ENCODE results near the gene PSMD1. TPM values are rescaled to one million over a fixed set of nuclear protein-coding genes. Genes with fewer than 3 reads are reported as not detected.

The PSMD1 gene
- total and polyA plus RNA-seq, 2 donors (not counting 3 experiments of a cell fraction or from before 2014, with no cell fraction given): 163 to 209 TPM

- BruUV-seq (replicated peaks): TSS peak; percentile 6
- Histone ChIP-seq H3K9ac (replicated peaks; ENCODE audit: extremely low read depth, insufficient read depth, low read length) (no peak overlapping the region), H3K27me3 (ENCODE audit: control insufficient read depth in 2 of 2, insufficient read depth in 2 of 2, low read length in 2 of 2) (no peaks in the 10 kb centered on the region), H3K4me1 (ENCODE audit: control insufficient read depth, extremely low read depth, insufficient read depth, low read length) (peaks cover 43% of the 10 kb centered on the region), H3K36me3 (ENCODE audit: control insufficient read depth in 2 of 2, extremely low read depth in 1 of 2, insufficient read depth in 2 of 2, low read length in 2 of 2) (no peaks in the 10 kb centered on the region), H3K79me2 (ENCODE audit: control insufficient read depth, insufficient read depth, low read length) (no peaks in the 10 kb centered on the region), H3K27ac (ENCODE audit: insufficient read depth, low read depth, low read length) (no peak overlapping the region), H4K20me1 (replicated peaks; ENCODE audit: control insufficient read depth, extremely low read depth, insufficient read depth, low read length) (no peaks in the 10 kb centered on the region), H2AFZ (ENCODE audit: low read depth, low read length) (peak overlapping the region; percentile 1), H3K9me1 (replicated peaks; ENCODE audit: control insufficient read depth, extremely low read depth, insufficient read depth, low read length) (no peaks in the 10 kb centered on the region), H3K9me3 (replicated peaks; ENCODE audit: control insufficient read depth, insufficient read depth, low read length) (no peaks in the 10 kb centered on the region), H3K4me2 (ENCODE audit: insufficient read depth, low read length) (no peak overlapping the region), H3K4me3 (replicated peaks in 1 of 3; ENCODE audit: insufficient read depth in 1 of 3, low read depth in 1 of 3, low read length in 3 of 3) (no peak overlapping the region)
- DNase-seq (ENCODE audit: low read depth, low spot score) (peak; percentile 64), FAIRE-seq (peak; percentile 65)
- dilution Hi-C loops (cut with MboI; ENCODE audit: extremely low pct_ligation_motif_present, low sequenced_read_pairs) (no loop called here), intact Hi-C loops (cut with micrococcal nuclease) (no loop called here)
- CTCF ChIA-PET: interaction anchor here (0.8 to 5.1 kb wide), 4 partner anchors 8 to 85 kb away, joined by 3 to 30 read pairs (median 4); no protein-coding TSS in a partner anchor
- TF ChIP-seq CTCF (IDR thresholded peaks at IDR 0.05; ENCODE audit: extremely low read depth in 1 of 2, insufficient read depth in 1 of 2, low read depth in 1 of 2, low read length in 2 of 2) (no peak), POLR2AphosphoS5 (IDR thresholded peaks at IDR 0.05; ENCODE audit: insufficient read depth, low read depth, low read length) (no peak), POLR2A (IDR thresholded peaks at IDR 0.05; ENCODE audit: low read depth, low read length) (no peak), JUN (IDR thresholded peaks at IDR 0.05; ENCODE audit: borderline replicate concordance, insufficient read depth, insufficient read length, low read depth) (no peak), EZH2 (IDR thresholded peaks at IDR 0.05; ENCODE audit: borderline replicate concordance, low read depth, low read length, severe bottlenecking) (no peak), GATA2 (IDR thresholded peaks at IDR 0.05; ENCODE audit: insufficient read depth, insufficient read length, low read depth, low read length) (no peak), MAX (IDR thresholded peaks at IDR 0.05; ENCODE audit: insufficient read depth, insufficient read length) (peak; percentile 36)
- POLR2A ChIA-PET: no interaction called here
Observed at GRCh38 chr2:231187736-231188505, 131.3 kb downstream of the PSMD1 start.
